Endothelial cell (in vitro differentiated cells): ENCODE results near the gene IDI1. TPM values are rescaled to one million over a fixed set of nuclear protein-coding genes. Genes with fewer than 3 reads are reported as not detected.

Experiments used
- DNase-seq: peaks from one replicate; pipeline ENCODE4 v3.0.0; 2021; ENCODE audit warnings: low spot score
- H3K27ac Mint-ChIP-seq: one replicate; pipeline ENCODE4 v1.8.0; 2021; ENCODE audit warnings: mixed read lengths, inconsistent platforms; ENCODE audit not compliant: unreplicated experiment
- H3K27me3 Mint-ChIP-seq: one replicate; pipeline ENCODE4 v1.8.0; 2021; ENCODE audit warnings: mild to moderate bottlenecking, moderate library complexity, mixed read lengths, inconsistent platforms; ENCODE audit not compliant: unreplicated experiment
- H3K36me3 Mint-ChIP-seq: one replicate; pipeline ENCODE4 v1.8.0; 2021; ENCODE audit warnings: mild to moderate bottlenecking, low read depth, mixed read lengths, inconsistent platforms; ENCODE audit not compliant: unreplicated experiment
- H3K4me1 Mint-ChIP-seq: one replicate; pipeline ENCODE4 v1.8.0; 2021; ENCODE audit warnings: mild to moderate bottlenecking, mixed read lengths, inconsistent platforms; ENCODE audit not compliant: unreplicated experiment
- H3K4me3 Mint-ChIP-seq: one replicate; pipeline ENCODE4 v1.8.0; 2021; ENCODE audit warnings: mild to moderate bottlenecking, mixed read lengths, inconsistent platforms; ENCODE audit not compliant: unreplicated experiment
- H3K9me3 Mint-ChIP-seq: one replicate; pipeline ENCODE4 v1.8.0; 2021; ENCODE audit warnings: mixed read lengths, inconsistent platforms; ENCODE audit not compliant: unreplicated experiment
- CTCF ChIP-seq: fragments of 200-600 bp; sonication (generic); IDR thresholded peaks from one replicate; pipeline ENCODE4 v1.5.0; 2021; ENCODE audit warnings: antibody characterized with exemption; ENCODE audit not compliant: unreplicated experiment
- total RNA-seq: library from RNA; stranded (reverse); fragmentation: NEBNext Ultra II Directional; extraction: Animal tissue kit (Norgen Biotek cat#: 25700); gene quantifications from one replicate; pipeline ENCODE4 v1.2.1, GENCODE V29; 2021; ENCODE audit not compliant: unreplicated experiment

Gene IDI1
- total RNA-seq, 1 donor from 2014 or later = 52.7 TPM

- DNase-seq = no peak
- no peaks in the 10 kb centered on the region for H3K9me3 Mint-ChIP-seq
- H3K4me3 Mint-ChIP-seq = no peak overlapping the region
- H3K27ac Mint-ChIP-seq = peak overlapping the region; percentile 72
- no peak for TF ChIP-seq CTCF
- peaks cover 46% of the 10 kb centered on the region for H3K36me3 Mint-ChIP-seq
- no peaks in the 10 kb centered on the region for H3K4me1 Mint-ChIP-seq
- H3K27me3 Mint-ChIP-seq = no peaks in the 10 kb centered on the region
Measured at GRCh38 chr10:995559-995926, 53.4 kb downstream of the IDI1 start.

GRCh38 chr10:994836-995558, 53.9 kb downstream of the IDI1 start:
- DNase-seq = no peak
- no peaks in the 10 kb centered on the region for H3K9me3 Mint-ChIP-seq
- H3K4me3 Mint-ChIP-seq = peak overlapping the region; percentile 17
- TF ChIP-seq CTCF = no peak
- H3K27me3 Mint-ChIP-seq = no peaks in the 10 kb centered on the region
- peak overlapping the region; percentile 72 for H3K27ac Mint-ChIP-seq
- H3K4me1 Mint-ChIP-seq = peaks cover 1% of the 10 kb centered on the region
- peaks cover 45% of the 10 kb centered on the region for H3K36me3 Mint-ChIP-seq

DNA sequence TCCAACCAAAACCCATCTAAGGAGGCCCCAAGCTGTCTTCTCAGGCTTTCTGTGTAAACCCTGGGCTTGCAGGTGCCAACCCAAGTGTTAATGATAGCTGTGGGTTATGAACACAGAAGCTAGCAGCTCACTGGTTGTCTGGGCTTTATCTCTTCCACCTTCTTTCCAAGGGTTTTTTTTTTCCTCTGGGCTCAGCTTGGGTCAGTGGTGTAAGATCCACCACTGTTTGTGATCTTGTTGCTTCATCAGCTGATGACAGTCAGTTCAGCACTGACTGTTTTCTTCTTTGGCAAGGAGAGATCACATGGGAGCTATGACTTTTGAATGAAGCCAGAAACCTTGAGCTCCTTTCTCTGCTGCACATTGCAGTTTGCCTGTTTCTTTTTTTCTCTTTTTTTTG, 56.0 kb downstream of the IDI1 start:
- Mint-ChIP-seq H3K36me3 (peaks cover 34% of the 10 kb centered on the region), H3K4me1 (peaks cover 13% of the 10 kb centered on the region)

GRCh38 chr10:992467-992866, 56.5 kb downstream of the IDI1 start:
- Mint-ChIP-seq H3K9me3 (no peaks in the 10 kb centered on the region), H3K4me3 (no peak overlapping the region), H3K36me3 (peaks cover 30% of the 10 kb centered on the region), H3K27me3 (peaks cover 8% of the 10 kb centered on the region), H3K27ac (no peak overlapping the region), H3K4me1 (peaks cover 13% of the 10 kb centered on the region)
- no peak for DNase-seq
- TF ChIP-seq CTCF = no peak

More for the DNA sequence above, 56.0 kb downstream of the IDI1 start:
- H3K4me3 Mint-ChIP-seq = no peak overlapping the region
- no peak overlapping the region for H3K27ac Mint-ChIP-seq
- DNase-seq = no peak
- H3K9me3 Mint-ChIP-seq = no peaks in the 10 kb centered on the region
- TF ChIP-seq CTCF = no peak
- peaks cover 7% of the 10 kb centered on the region for H3K27me3 Mint-ChIP-seq

DNA sequence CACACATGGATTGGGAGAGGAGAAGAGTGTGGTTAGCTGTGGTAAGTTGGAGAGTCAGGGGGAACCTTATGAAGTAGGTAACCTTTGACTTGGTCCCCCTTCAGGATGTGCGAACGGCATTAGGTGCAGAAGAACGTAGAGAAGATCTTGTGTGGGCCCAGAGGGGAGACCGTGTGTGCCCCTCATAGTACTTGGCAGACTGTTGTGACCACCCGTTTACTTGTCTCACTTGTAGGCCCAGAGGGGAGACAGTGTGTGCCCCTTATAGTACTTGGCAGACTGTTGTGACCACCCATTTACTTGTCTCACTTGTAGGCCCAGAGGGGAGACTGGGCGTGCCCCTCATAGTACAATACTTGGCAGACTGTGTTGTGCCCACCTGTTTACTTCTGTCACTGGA, 58.1 kb downstream of the IDI1 start:
- Mint-ChIP-seq H3K27ac (peak overlapping the region; percentile 7), H3K36me3 (peaks cover 22% of the 10 kb centered on the region), H3K27me3 (peaks cover 8% of the 10 kb centered on the region), H3K4me3 (no peak overlapping the region), H3K9me3 (no peaks in the 10 kb centered on the region), H3K4me1 (peaks cover 16% of the 10 kb centered on the region)
- DNase-seq = no peak
- TF ChIP-seq CTCF = no peak

Other genes starting within 250 kb of the IDI1 start
- gene LARP4B, start 117.4 kb downstream of the IDI1 start, total RNA-seq = 91.8 TPM
- 46.2 TPM for gene GTPBP4, start 60.7 kb downstream of the IDI1 start, total RNA-seq
- gene IDI2, start 23.3 kb downstream of the IDI1 start, total RNA-seq = not detected
- gene WDR37, start 7.3 kb upstream of the IDI1 start, total RNA-seq = 32.6 TPM